Calu3 (cell line): Measurements from ENCODE around the gene MAST3. TPM values are rescaled to one million over a fixed set of nuclear protein-coding genes. Genes with fewer than 3 reads are reported as not detected.

Experiments used
- BruUV-seq: library from RNA; stranded (reverse); fragments of 400-500 nt; replicated peaks from 2 replicates; lab custom pipeline; 2021; lab: Mats Ljungman, UMichigan
- CTCF ChIA-PET: fragments of 300-600 bp; sonication (Branson Sonifier 250); formaldehyde crosslinking; loops from one replicate; lab custom pipeline; 2022; ENCODE audit warnings: antibody characterized with exemption; lab: Charles Lee
- DNase-seq: peaks from one replicate; pipeline ENCODE4 v3.0.0; 2022
- H3K27ac Mint-ChIP-seq: one replicate; pipeline ENCODE4 v1.8.0; 2022; ENCODE audit warnings: mixed read lengths; ENCODE audit not compliant: unreplicated experiment
- H3K27me3 Mint-ChIP-seq: one replicate; pipeline ENCODE4 v1.8.0; 2022; ENCODE audit warnings: mixed read lengths; ENCODE audit not compliant: unreplicated experiment
- H3K36me3 Mint-ChIP-seq: one replicate; pipeline ENCODE4 v1.8.0; 2022; ENCODE audit warnings: mild to moderate bottlenecking, moderate library complexity, mixed read lengths; ENCODE audit not compliant: insufficient read depth, unreplicated experiment
- H3K4me1 Mint-ChIP-seq: one replicate; pipeline ENCODE4 v1.8.0; 2022; ENCODE audit warnings: mild to moderate bottlenecking, low read depth, mixed read lengths; ENCODE audit not compliant: unreplicated experiment
- H3K4me3 Mint-ChIP-seq: one replicate; pipeline ENCODE4 v1.8.0; 2022; ENCODE audit warnings: mild to moderate bottlenecking, low read depth, moderate library complexity, mixed read lengths; ENCODE audit not compliant: unreplicated experiment
- H3K9me3 Mint-ChIP-seq: one replicate; pipeline ENCODE4 v1.8.0; 2022; ENCODE audit warnings: low read depth, mixed read lengths; ENCODE audit not compliant: unreplicated experiment
- intact Hi-C: fragments of 100-400 bp; cut with micrococcal nuclease; formaldehyde crosslinking; loops from one replicate; pipeline ENCODE4 v1.10.0; 2022; ENCODE audit not compliant: unreplicated experiment
- total RNA-seq: library from RNA; stranded (reverse); gene quantifications from 2 replicates; pipeline ENCODE4 v1.2.3, GENCODE V29; 2022
- TF ChIP-seq, protein P1 (sequence below): fragments of 200-600 bp; IDR thresholded peaks from one replicate; pipeline ENCODE4 v1.8.0; 2022; ENCODE audit warnings: antibody characterized with exemption; ENCODE audit not compliant: unreplicated experiment

MAST3 gene
- total RNA-seq, 1 experiment from 2014 or later = 5.9 TPM

DNA sequence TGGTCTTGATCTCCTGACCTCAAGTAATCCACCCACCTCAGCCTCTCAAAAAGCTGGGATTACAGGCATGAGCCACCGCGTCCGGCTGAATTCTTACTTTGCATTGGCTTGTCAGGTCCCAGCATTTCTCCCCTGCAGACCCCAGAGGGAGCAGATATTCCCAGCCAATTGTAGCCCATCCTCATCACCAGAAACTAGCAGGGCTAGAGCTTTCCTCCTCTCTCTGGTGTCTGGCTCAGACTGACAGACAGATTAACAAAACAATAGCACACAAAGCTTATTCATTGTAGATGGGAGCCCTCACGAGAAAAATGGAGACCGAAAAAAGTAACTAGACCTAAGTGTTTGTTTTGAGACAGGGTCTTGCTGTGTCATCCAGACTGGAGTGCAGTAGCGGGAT lies 88.0 kb downstream of the MAST3 start:
- intact Hi-C loops = no loop called here
- Mint-ChIP-seq H3K27me3 (no peaks in the 10 kb centered on the region), H3K9me3 (no peaks in the 10 kb centered on the region), H3K36me3 (no peaks in the 10 kb centered on the region), H3K4me3 (no peak overlapping the region), H3K27ac (no peak overlapping the region), H3K4me1 (no peaks in the 10 kb centered on the region)
- CTCF ChIA-PET = interaction anchor here (1.5 kb wide), 1 partner anchor 66 kb away, joined by 5 read pairs; no protein-coding TSS in a partner anchor
- no TSS peak for BruUV-seq
- TF ChIP-seq, protein P1, sequence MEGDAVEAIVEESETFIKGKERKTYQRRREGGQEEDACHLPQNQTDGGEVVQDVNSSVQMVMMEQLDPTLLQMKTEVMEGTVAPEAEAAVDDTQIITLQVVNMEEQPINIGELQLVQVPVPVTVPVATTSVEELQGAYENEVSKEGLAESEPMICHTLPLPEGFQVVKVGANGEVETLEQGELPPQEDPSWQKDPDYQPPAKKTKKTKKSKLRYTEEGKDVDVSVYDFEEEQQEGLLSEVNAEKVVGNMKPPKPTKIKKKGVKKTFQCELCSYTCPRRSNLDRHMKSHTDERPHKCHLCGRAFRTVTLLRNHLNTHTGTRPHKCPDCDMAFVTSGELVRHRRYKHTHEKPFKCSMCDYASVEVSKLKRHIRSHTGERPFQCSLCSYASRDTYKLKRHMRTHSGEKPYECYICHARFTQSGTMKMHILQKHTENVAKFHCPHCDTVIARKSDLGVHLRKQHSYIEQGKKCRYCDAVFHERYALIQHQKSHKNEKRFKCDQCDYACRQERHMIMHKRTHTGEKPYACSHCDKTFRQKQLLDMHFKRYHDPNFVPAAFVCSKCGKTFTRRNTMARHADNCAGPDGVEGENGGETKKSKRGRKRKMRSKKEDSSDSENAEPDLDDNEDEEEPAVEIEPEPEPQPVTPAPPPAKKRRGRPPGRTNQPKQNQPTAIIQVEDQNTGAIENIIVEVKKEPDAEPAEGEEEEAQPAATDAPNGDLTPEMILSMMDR = no peak
- DNase-seq = no peak

DNA sequence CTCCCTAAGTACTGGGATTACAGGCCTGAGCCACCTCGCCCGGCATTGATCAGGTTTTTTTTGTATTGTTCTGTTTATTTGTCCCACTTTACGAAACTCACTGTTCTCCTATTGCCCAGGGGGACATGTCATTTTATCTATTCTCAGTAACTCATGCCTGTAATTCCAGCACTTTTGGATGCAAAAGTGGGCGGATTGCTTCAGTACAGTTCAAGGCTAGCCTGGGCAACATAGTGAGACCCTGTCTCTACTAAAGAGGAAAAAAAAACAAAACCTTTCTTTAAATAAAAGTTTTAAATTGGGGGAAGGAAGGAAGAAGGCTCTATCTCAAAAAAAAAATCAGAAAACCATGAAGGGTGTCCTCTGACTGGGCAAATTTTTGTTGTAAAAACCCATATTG lies 92.7 kb downstream of the MAST3 start:
- H3K27me3 Mint-ChIP-seq = no peaks in the 10 kb centered on the region
- H3K4me3 Mint-ChIP-seq = no peak overlapping the region
- H3K9me3 Mint-ChIP-seq = no peaks in the 10 kb centered on the region
- peaks cover 23% of the 10 kb centered on the region for H3K36me3 Mint-ChIP-seq
- TF ChIP-seq, protein P1 = no peak
- intact Hi-C loops = no loop called here
- no TSS peak for BruUV-seq
- no peak overlapping the region for H3K27ac Mint-ChIP-seq
- CTCF ChIA-PET = no interaction called here
- peaks cover 8% of the 10 kb centered on the region for H3K4me1 Mint-ChIP-seq
- no peak for DNase-seq

DNA sequence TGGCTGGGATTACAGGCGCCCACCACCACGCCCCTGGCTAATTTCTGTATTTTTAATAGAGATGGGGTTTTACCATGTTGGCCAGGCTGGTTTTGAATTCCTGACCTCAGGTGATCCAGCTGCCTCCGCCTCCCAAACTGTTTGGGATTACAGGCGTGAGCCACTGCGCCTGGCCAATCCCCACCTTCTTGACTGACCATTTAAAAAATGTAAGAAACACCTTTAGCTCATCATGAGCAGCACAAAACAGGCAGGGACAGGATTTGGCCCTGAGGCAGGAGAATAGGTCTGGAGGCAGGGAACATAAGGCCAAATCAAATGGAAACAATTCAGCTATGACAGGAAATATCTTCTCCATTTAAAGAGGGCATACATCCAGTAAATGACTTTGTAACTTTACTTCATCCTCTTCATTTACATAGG lies 94.1 kb downstream of the MAST3 start:
- no TSS peak for BruUV-seq
- intact Hi-C loops = no loop called here
- Mint-ChIP-seq H3K4me3 (peak overlapping the region; percentile 72), H3K9me3 (no peaks in the 10 kb centered on the region), H3K36me3 (peaks cover 23% of the 10 kb centered on the region), H3K27me3 (no peaks in the 10 kb centered on the region), H3K27ac (no peak overlapping the region), H3K4me1 (peaks cover 8% of the 10 kb centered on the region)
- TF ChIP-seq, protein P1 = no peak
- DNase-seq = no peak
- CTCF ChIA-PET = interaction anchor here (0.6 to 2.1 kb wide), 5 partner anchors 12 to 244 kb away, joined by 4 to 15 read pairs (median 5); partner anchors contain the start of gene RAB3A

DNA sequence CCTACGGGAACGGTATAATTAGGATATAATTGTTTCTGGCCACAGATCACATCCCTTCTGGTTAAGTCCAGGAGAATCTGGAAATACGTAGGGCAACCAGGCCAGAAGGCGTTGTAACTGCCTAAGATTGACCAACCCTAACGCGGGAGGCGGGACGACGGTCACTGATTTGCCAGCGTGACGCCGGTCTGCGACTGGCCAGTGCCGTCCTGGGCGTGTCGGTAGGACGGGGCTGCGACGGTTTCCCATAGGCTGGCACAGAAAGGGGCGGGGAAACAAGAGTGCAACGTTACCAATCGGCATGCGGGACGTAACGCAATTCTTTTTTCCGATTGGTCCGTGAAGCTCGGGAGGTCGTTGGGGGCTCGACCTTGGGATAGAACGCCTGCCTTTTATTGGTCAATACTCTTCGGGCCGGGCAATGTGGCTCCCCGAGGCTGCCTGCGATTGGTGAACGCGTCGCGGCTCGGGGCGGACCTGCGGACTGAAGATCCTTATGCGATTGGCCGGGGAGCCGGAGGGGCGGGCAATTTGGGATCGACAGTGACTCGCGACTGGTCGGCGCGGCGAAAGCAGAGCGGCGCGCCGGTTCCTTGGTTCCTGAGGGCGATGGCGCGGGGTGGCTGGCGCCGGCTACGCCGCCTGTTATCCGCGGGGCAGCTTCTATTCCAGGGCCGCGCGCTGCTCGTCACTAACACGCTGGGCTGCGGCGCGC lies 95.3 kb downstream of the MAST3 start, which contains the start of gene MPV17L2:
Gene MPV17L2 (plus strand): TSS at position 546 of the 715 bp plus-strand sequence. CDS start 64 bp downstream, at position 610.
- H3K4me1 Mint-ChIP-seq = peaks cover 8% of the 10 kb centered on the region
- peak within 1 kb of the TSS; percentile 92 for H3K27ac Mint-ChIP-seq
- H3K9me3 Mint-ChIP-seq = no peaks in the 10 kb centered on the region
- peak; percentile 96 for DNase-seq
- intact Hi-C loops = no loop called here
- CTCF ChIA-PET = interaction anchor here (0.6 to 2.1 kb wide), 10 partner anchors 11 to 148 kb away, joined by 3 to 15 read pairs (median 4); partner anchors contain the start of genes JUND and RAB3A
- peaks cover 23% of the 10 kb centered on the region for H3K36me3 Mint-ChIP-seq
- BruUV-seq = no TSS peak
- TF ChIP-seq, protein P1 = no peak
- no peaks in the 10 kb centered on the region for H3K27me3 Mint-ChIP-seq
- peak within 1 kb of the TSS; percentile 72 for H3K4me3 Mint-ChIP-seq
